ENCODE results near the gene PTCD2. TPM values are rescaled to one million over a fixed set of nuclear protein-coding genes. Genes with fewer than 3 reads are reported as not detected.
A peak's percentile ranks its signal among the peaks of the same experiment; 100 is the strongest.

PTCD2 gene
- total RNA-seq, 4 donors from 2014 or later, result 3.5 to 7.1 (median 5.8) TPM

GRCh38 chr5:72282878-72283277 is 37.3 kb upstream of the PTCD2 start:
- Histone ChIP-seq H3K36me3 (peaks cover 0 to 9% (median 0%) of the 10 kb centered on the region in 4 donors), H3K4me3 (no peak overlapping the region), H3K4me1 (peaks cover 8 to 40% (median 38%) of the 10 kb centered on the region in 4 donors), H3K27ac (replicated peaks in 1 of 4) (peak overlapping the region; percentile 10 to 75 (median 72)), H3K27me3 (no peaks in the 10 kb centered on the region), H3K9me3 (no peaks in the 10 kb centered on the region)
- no peak for TF ChIP-seq CTCF (IDR thresholded peaks at IDR 0.05)
- no peak for TF ChIP-seq POLR2AphosphoS5 (IDR thresholded peaks at IDR 0.05)
- TF ChIP-seq EP300 (IDR thresholded peaks at IDR 0.05), result no peak
- no peak for TF ChIP-seq POLR2A (IDR thresholded peaks at IDR 0.05; ENCODE audit: low read depth)
- no peak for DNase-seq (ENCODE audit: extremely low spot score)
- intact Hi-C loops (cut with DNase I), result loop anchor here (5.0 kb wide), 1 partner anchor 176 kb away; the partner anchor contains the start of gene MAP1B
- 66% methylated on average over 2 of the region's 2 CpGs for WGBS

- peak overlapping the region; percentile 4 to 75 (median 41) for H3K27ac ChIP-seq (replicated peaks in 1 of 4)
- no peak for DNase-seq (ENCODE audit: extremely low spot score)
- H3K36me3 ChIP-seq, result peaks cover 0 to 12% (median 0%) of the 10 kb centered on the region in 4 donors
- intact Hi-C loops (cut with DNase I), result loop anchor here (5.0 kb wide), 1 partner anchor 176 kb away; the partner anchor contains the start of gene MAP1B
- no peak overlapping the region for H3K4me3 ChIP-seq
- WGBS, result 60% methylated on average over 2 of the region's 2 CpGs
- no peaks in the 10 kb centered on the region for H3K9me3 ChIP-seq
- H3K27me3 ChIP-seq, result no peaks in the 10 kb centered on the region
- TF ChIP-seq CTCF (IDR thresholded peaks at IDR 0.05), result no peak
- no peak for TF ChIP-seq POLR2AphosphoS5 (IDR thresholded peaks at IDR 0.05)
- TF ChIP-seq POLR2A (IDR thresholded peaks at IDR 0.05; ENCODE audit: low read depth), result no peak
- TF ChIP-seq EP300 (IDR thresholded peaks at IDR 0.05), result no peak
- peaks cover 8 to 40% (median 38%) of the 10 kb centered on the region in 4 donors for H3K4me1 ChIP-seq
Observed at GRCh38 chr5:72283358-72283757, 36.8 kb upstream of the PTCD2 start.

GRCh38 chr5:72284559-72285423 is 35.4 kb upstream of the PTCD2 start:
- DNase-seq (ENCODE audit: extremely low spot score), result no peak
- no peak overlapping the region for H3K27ac ChIP-seq (replicated peaks in 1 of 4)
- no peaks in the 10 kb centered on the region for H3K9me3 ChIP-seq
- H3K27me3 ChIP-seq, result no peaks in the 10 kb centered on the region
- TF ChIP-seq EP300 (IDR thresholded peaks at IDR 0.05), result no peak
- TF ChIP-seq POLR2AphosphoS5 (IDR thresholded peaks at IDR 0.05), result no peak
- no peak for TF ChIP-seq CTCF (IDR thresholded peaks at IDR 0.05)
- TF ChIP-seq POLR2A (IDR thresholded peaks at IDR 0.05; ENCODE audit: low read depth), result no peak
- H3K4me3 ChIP-seq, result no peak overlapping the region
- WGBS, result 90% methylated on average over 3 of the region's 3 CpGs
- intact Hi-C loops (cut with DNase I), result loop anchor here (5.0 kb wide), 1 partner anchor 177 kb away; the partner anchor contains the start of gene MAP1B
- peaks cover 0 to 17% (median 0%) of the 10 kb centered on the region in 4 donors for H3K36me3 ChIP-seq
- H3K4me1 ChIP-seq, result peaks cover 8 to 47% (median 38%) of the 10 kb centered on the region in 4 donors

GRCh38 chr5:72285424-72285821 is 34.8 kb upstream of the PTCD2 start:
- 91% methylated on average over 3 of the region's 3 CpGs for WGBS
- no peaks in the 10 kb centered on the region for H3K9me3 ChIP-seq
- no peak overlapping the region for H3K27ac ChIP-seq (replicated peaks in 1 of 4)
- H3K27me3 ChIP-seq, result no peaks in the 10 kb centered on the region
- intact Hi-C loops (cut with DNase I), result no loop called here
- H3K36me3 ChIP-seq, result peaks cover 0 to 23% (median 3%) of the 10 kb centered on the region in 4 donors
- DNase-seq (ENCODE audit: extremely low spot score), result no peak
- peaks cover 8 to 40% (median 33%) of the 10 kb centered on the region in 4 donors for H3K4me1 ChIP-seq
- TF ChIP-seq CTCF (IDR thresholded peaks at IDR 0.05) (no peak), EP300 (IDR thresholded peaks at IDR 0.05) (no peak), POLR2AphosphoS5 (IDR thresholded peaks at IDR 0.05) (no peak), POLR2A (IDR thresholded peaks at IDR 0.05; ENCODE audit: low read depth) (no peak)
- H3K4me3 ChIP-seq, result no peak overlapping the region

All from esophagus muscularis mucosa (tissue), 4 donors.